SK-N-SH treated with all-trans-retinoic acid at 6 μM for 48 hours (cell line): ENCODE data around the gene OASL.

ENCODE experiments used
- ATAC-seq: fragments of 200-7000 bp; cut with Tn5 transposase; 3 replicates; pipeline ENCODE4 v1.9.1; 2020; ENCODE audit warnings: mild to moderate bottlenecking, moderate library complexity
- ARNTL ChIP-seq: fragments of 450-650 bp; formaldehyde crosslinking; IDR thresholded peaks from 2 replicates; pipeline ENCODE4 v1.5.0; 2020; ENCODE audit warnings: low read depth, mild to moderate bottlenecking, moderate library complexity, borderline replicate concordance
- BACH2 ChIP-seq: fragments of 250-450 bp; sonication (Bioruptor Pico); IDR thresholded peaks from 2 replicates; pipeline ENCODE4 v1.9.0; 2021; ENCODE audit warnings: mild to moderate bottlenecking, borderline replicate concordance
- CREB5 ChIP-seq: fragments of 250-450 bp; sonication (Bioruptor Pico); IDR thresholded peaks from 2 replicates; pipeline ENCODE4 v1.5.1; 2020; ENCODE audit warnings: low read depth, mild to moderate bottlenecking, moderate library complexity
- CSDC2 ChIP-seq: fragments of 250-450 bp; sonication (Bioruptor Pico); IDR thresholded peaks from 2 replicates; pipeline ENCODE4 v1.5.0; 2020; ENCODE audit warnings: mild to moderate bottlenecking, moderate library complexity
- CSRNP3 ChIP-seq: fragments of 250-450 bp; sonication (Bioruptor Pico); IDR thresholded peaks from 2 replicates; pipeline ENCODE4 v1.5.1; 2021; ENCODE audit warnings: mild to moderate bottlenecking, moderate library complexity
- ESRRG ChIP-seq: fragments of 250-450 bp; sonication (Bioruptor Pico); IDR thresholded peaks from 2 replicates; pipeline ENCODE4 v1.6.1; 2021; ENCODE audit warnings: mild to moderate bottlenecking
- GLIS3 ChIP-seq: fragments of 250-450 bp; sonication (Bioruptor Pico); IDR thresholded peaks from 2 replicates; pipeline ENCODE4 v1.5.0; 2020; ENCODE audit warnings: mild to moderate bottlenecking, moderate library complexity
- ISL1 ChIP-seq: fragments of 250-450 bp; sonication (Bioruptor Pico); IDR thresholded peaks from 2 replicates; pipeline ENCODE4 v2.1.2; 2022; ENCODE audit warnings: mild to moderate bottlenecking, moderate library complexity
- OSR1 ChIP-seq: fragments of 250-450 bp; sonication (Bioruptor Pico); IDR thresholded peaks from 2 replicates; pipeline ENCODE4 v1.8.0; 2022; ENCODE audit warnings: moderate library complexity, mild to moderate bottlenecking, inconsistent platforms
- PATZ1 ChIP-seq: fragments of 250-450 bp; sonication (Bioruptor Pico); IDR thresholded peaks from 2 replicates; pipeline ENCODE4 v1.8.0; 2020; ENCODE audit warnings: mild to moderate bottlenecking, moderate library complexity, borderline replicate concordance
- POU6F1 ChIP-seq: fragments of 250-450 bp; sonication (Bioruptor Pico); IDR thresholded peaks from 2 replicates; pipeline ENCODE4 v1.8.0; 2021; ENCODE audit warnings: low read depth, mild to moderate bottlenecking, moderate library complexity, borderline replicate concordance
- PPARA ChIP-seq: fragments of 250-450 bp; sonication (Bioruptor Pico); IDR thresholded peaks from 2 replicates; pipeline ENCODE4 v1.5.0; 2020; ENCODE audit warnings: mild to moderate bottlenecking, borderline replicate concordance
- RARB ChIP-seq: fragments of 250-450 bp; sonication (Bioruptor Pico); IDR thresholded peaks from 2 replicates; pipeline ENCODE4 v1.8.0; 2021; ENCODE audit warnings: mild to moderate bottlenecking, moderate library complexity
- SNAI2 ChIP-seq: fragments of 250-450 bp; sonication (Bioruptor Pico); IDR thresholded peaks from 2 replicates; pipeline ENCODE4 v1.5.0; 2020; ENCODE audit warnings: mild to moderate bottlenecking, moderate library complexity
- TCF4 ChIP-seq: fragments of 250-450 bp; sonication (Bioruptor Pico); IDR thresholded peaks from 2 replicates; pipeline ENCODE4 v1.8.0; 2021; ENCODE audit warnings: mild to moderate bottlenecking, moderate library complexity, borderline replicate concordance
- TOX ChIP-seq: fragments of 250-450 bp; sonication (Bioruptor Pico); IDR thresholded peaks from 2 replicates; pipeline ENCODE4 v1.8.0; 2021; ENCODE audit warnings: mild to moderate bottlenecking, moderate library complexity, borderline replicate concordance
- TSHZ2 ChIP-seq: fragments of 250-450 bp; sonication (Bioruptor Pico); IDR thresholded peaks from 2 replicates; pipeline ENCODE4 v1.5.0; 2020; ENCODE audit warnings: mild to moderate bottlenecking, moderate library complexity
- ZC3H10 ChIP-seq: fragments of 250-450 bp; sonication (Bioruptor Pico); IDR thresholded peaks from 2 replicates; pipeline ENCODE4 v1.5.1; 2021; ENCODE audit warnings: mild to moderate bottlenecking, moderate library complexity
- ZFP3 ChIP-seq: fragments of 250-450 bp; sonication (Bioruptor Pico); IDR thresholded peaks from 2 replicates; pipeline ENCODE4 v1.5.0; 2020; ENCODE audit warnings: mild to moderate bottlenecking, moderate library complexity
- ZFP30 ChIP-seq: fragments of 450-650 bp; formaldehyde crosslinking; IDR thresholded peaks from 2 replicates; pipeline ENCODE4 v1.5.0; 2022; ENCODE audit warnings: mild to moderate bottlenecking, moderate library complexity
- ZNF565 ChIP-seq: fragments of 450-650 bp; formaldehyde crosslinking; conservative IDR thresholded peaks from 2 replicates; pipeline ENCODE4 v1.5.0; 2020; ENCODE audit warnings: low read depth, mild to moderate bottlenecking, moderate library complexity
- ZNF70 ChIP-seq: fragments of 450-650 bp; formaldehyde crosslinking; IDR thresholded peaks from 2 replicates; pipeline ENCODE4 v1.5.0; 2020; ENCODE audit warnings: mild to moderate bottlenecking, moderate library complexity
- ZNF8 ChIP-seq: fragments of 450-650 bp; formaldehyde crosslinking; IDR thresholded peaks from 2 replicates; pipeline ENCODE4 v1.5.0; 2020; ENCODE audit warnings: mild to moderate bottlenecking, moderate library complexity

The OASL gene

GRCh38 chr12:121010860-121011259, 28.2 kb downstream of the OASL start:
- no peak for TF ChIP-seq ZFP30 (CRISPR knock-in tag)
- no peak for TF ChIP-seq ZNF565 (CRISPR knock-in tag)
- no peak for TF ChIP-seq TSHZ2
- no peak for TF ChIP-seq RARB
- no peak for TF ChIP-seq OSR1 (CRISPR knock-in tag)
- TF ChIP-seq ZC3H10 (CRISPR knock-in tag) = no peak
- no peak for TF ChIP-seq ZNF8 (CRISPR knock-in tag)
- TF ChIP-seq ESRRG (CRISPR knock-in tag) = no peak
- TF ChIP-seq PPARA (CRISPR knock-in tag) = no peak
- no peak for TF ChIP-seq CSRNP3
- TF ChIP-seq ISL1 (CRISPR knock-in tag) = no peak
- no peak for TF ChIP-seq ZFP3 (CRISPR knock-in tag)
- TF ChIP-seq SNAI2 (CRISPR knock-in tag) = no peak
- no peak for TF ChIP-seq TCF4
- TF ChIP-seq CSDC2 (CRISPR knock-in tag) = no peak
- TF ChIP-seq TOX (CRISPR knock-in tag) = no peak
- TF ChIP-seq ARNTL (CRISPR knock-in tag) = no peak
- TF ChIP-seq GLIS3 (CRISPR knock-in tag) = no peak
- no peak for TF ChIP-seq CREB5 (CRISPR knock-in tag)

GRCh38 chr12:121009741-121010140, 29.3 kb downstream of the OASL start:
- peak; percentile 89 for ATAC-seq
- TF ChIP-seq ISL1 (CRISPR knock-in tag) (no peak), TSHZ2 (no peak), CSDC2 (CRISPR knock-in tag) (no peak), ZNF565 (CRISPR knock-in tag) (no peak), ESRRG (CRISPR knock-in tag) (no peak), RARB (no peak), TOX (CRISPR knock-in tag) (no peak), GLIS3 (CRISPR knock-in tag) (no peak), TCF4 (no peak), ZNF70 (CRISPR knock-in tag) (no peak), CREB5 (CRISPR knock-in tag) (no peak), CSRNP3 (no peak), ZNF8 (CRISPR knock-in tag) (no peak), BACH2 (CRISPR knock-in tag) (no peak), OSR1 (CRISPR knock-in tag) (no peak), PATZ1 (CRISPR knock-in tag) (no peak), ZFP30 (CRISPR knock-in tag) (no peak), ZFP3 (CRISPR knock-in tag) (no peak), POU6F1 (CRISPR knock-in tag) (no peak), ARNTL (CRISPR knock-in tag) (no peak)

More at GRCh38 chr12:121010860-121011259, 28.2 kb downstream of the OASL start:
- ATAC-seq = no peak
